GM21723 (cell line): Measurements from ENCODE around the gene NFATC4.
"Not testable (repeated sequence)": the region's sequence is repeated elsewhere in the genome, so short reads cannot be mapped to it uniquely, and the experiment has no call there.

Experiments used
- ATAC-seq: cut with Tn5 transposase; IDR thresholded peaks from one replicate; pipeline ENCODE4 v1.9.1; 2021; ENCODE audit warnings: mild to moderate bottlenecking, moderate library complexity; ENCODE audit not compliant: unreplicated experiment

The NFATC4 gene

GRCh38 chr14:24367514-24368211 lies at the start of gene NFATC4:
Gene NFATC4, plus strand, starts transcription at chr14:24368184. Its CDS starts 157 bp downstream, at chr14:24368341.
- ATAC-seq, result no peak

DNA sequence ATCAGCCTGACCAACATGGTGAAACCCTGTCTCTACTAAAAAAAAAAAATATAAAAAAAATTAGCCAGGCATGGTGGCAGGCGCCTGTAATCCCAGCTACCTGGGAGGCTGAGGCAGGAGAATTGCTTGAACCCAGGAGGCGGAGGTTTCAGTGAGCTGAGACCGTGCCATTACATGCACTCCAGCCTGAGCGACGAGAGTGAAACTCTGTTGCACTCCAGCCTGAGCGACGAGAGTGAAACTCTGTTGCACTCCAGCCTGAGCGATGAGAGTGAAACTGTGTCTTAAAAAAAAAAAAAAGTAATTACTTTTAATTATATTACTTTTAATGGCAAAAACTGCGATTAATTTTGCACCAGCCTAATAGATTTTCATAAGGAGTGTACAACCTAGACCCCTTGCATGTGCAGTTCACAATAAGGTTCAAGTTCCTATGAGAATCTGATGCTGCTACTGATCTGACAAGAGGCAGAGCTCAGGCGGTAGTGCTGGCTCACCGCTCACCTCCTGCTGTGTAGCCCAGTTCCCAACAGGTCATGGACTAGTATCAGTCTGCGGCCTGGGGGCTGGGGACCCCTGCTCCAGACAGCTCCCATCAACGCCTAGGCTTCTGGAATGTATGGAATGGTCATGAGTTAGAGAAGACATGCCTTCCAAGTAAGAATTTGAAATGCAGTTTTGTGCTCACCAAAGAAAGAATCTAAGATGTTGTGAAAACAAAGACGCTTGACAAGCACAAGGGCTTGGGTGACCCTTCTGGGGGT lies 46.6 kb upstream of the NFATC4 start:
- ATAC-seq, result no peak

- no peak for ATAC-seq
Measured at GRCh38 chr14:24322672-24323071, 45.3 kb upstream of the NFATC4 start.

DNA sequence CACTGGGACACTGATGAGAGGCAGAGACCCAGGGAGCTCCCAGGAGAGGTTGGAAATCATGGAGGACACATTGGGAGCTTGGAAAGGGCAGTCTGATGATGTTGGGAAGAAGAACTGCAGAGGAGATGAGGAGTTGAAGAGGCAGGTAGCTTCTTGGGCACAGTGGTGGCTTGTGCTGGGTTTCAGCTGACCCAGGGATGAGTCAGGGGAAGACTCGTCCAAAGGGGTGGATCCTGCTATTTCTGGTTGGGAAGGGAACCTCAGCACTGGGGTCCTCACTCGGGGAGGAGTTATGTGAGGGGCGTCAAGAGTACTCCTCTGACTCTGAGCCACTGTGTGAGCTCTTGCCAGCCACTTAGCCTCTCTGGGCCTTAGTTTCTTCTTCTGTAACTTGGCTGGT lies 44.6 kb upstream of the NFATC4 start:
- no peak for ATAC-seq

DNA sequence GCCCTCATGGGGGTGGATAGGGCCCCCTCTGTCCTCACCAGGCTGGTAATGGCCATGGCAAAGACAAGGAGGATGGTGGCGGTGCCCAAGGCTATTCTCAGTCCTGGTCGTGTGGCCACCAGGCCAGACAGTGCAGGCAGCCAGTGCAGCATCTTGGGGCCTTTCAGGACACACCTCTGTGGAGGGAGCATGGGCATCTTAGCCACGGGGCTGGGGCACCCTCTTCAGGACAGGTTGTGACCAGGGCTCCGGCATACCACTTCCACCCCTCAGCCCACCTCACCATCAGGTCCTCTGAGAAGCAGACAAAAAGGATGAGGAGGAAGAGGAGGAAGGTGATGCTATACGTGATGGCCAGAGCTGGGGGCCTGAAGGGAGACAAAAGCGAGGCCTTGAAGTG lies 44.0 kb upstream of the NFATC4 start:
- no peak for ATAC-seq

DNA sequence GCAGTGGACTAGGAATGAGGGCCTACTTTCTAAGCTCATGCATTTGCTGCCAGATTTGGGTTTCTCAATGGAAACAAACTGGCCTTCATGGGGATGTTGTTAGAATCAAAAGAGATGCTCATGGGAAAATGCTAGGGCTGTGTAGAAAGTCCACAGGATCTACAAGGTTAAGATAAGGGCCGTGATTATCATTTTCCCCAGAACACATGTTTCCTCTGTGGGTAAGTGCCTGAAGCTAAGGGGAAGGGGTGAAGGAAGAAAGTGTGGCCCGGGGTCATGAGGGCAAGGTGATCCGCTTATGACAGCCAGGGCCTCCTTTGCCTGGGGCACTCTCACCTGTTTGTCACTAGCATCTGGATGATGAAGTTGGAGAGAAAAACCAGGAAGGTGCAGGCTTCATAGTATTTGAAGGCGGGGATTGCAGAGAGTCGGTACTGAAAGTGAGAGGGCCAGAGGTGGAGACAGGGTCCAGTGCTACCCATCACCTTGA lies 42.9 kb upstream of the NFATC4 start:
- no peak for ATAC-seq

GRCh38 chr14:24325963-24326362 lies 42.0 kb upstream of the NFATC4 start:
- no peak for ATAC-seq

GRCh38 chr14:24327303-24327702 lies 40.7 kb upstream of the NFATC4 start:
- no peak for ATAC-seq

DNA sequence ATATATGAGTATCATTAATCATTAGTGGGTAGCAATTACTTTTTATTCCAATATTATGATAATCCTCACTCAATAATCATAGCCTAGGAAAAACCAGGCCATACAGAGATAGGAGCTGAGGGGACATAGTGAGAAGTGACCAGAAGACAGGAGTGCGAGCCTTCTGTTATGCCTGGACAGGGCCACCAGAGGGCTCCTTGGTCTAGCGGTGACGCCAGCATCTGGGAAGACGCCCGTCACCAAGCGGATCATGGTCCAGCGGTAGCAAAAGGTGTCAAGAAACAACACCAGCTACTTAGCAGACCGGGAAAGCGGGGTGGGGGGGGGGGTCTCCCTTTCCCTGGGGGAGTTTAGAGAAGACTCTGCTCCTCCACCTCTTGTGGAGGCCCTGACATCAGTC lies 40.1 kb upstream of the NFATC4 start:
- ATAC-seq, result not testable (repeated sequence)

DNA sequence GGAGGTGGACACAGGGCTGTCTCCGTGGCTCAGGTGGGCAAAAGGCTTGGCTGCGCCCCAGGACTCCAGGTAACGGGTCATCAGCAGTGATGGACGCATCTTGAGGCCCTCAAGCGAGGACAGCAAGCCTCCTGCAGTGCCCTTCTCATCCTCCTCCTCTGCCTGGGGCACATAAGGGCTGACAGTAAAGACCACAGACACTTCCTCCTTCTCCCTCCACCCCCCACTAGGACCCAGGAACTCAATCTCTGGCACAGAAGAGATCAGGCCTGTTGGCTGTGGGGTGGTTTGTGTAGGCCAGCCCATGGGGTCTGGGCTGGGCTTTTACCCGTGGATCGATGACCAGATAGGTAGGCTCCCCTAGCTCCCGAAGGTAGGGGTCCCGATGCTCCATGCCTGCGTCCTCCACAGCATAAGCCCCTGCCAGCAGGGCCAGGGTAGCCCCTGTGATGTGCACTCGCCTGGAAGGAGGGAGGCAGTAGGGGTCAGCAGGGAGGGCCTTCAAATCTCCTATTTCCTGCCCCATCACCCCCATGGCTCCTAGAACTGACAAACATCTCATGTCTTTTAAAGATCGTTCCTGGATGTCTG lies 38.8 kb upstream of the NFATC4 start:
- no peak for ATAC-seq

- ATAC-seq, result no peak
Measured at GRCh38 chr14:24329736-24330135, 38.2 kb upstream of the NFATC4 start.

DNA sequence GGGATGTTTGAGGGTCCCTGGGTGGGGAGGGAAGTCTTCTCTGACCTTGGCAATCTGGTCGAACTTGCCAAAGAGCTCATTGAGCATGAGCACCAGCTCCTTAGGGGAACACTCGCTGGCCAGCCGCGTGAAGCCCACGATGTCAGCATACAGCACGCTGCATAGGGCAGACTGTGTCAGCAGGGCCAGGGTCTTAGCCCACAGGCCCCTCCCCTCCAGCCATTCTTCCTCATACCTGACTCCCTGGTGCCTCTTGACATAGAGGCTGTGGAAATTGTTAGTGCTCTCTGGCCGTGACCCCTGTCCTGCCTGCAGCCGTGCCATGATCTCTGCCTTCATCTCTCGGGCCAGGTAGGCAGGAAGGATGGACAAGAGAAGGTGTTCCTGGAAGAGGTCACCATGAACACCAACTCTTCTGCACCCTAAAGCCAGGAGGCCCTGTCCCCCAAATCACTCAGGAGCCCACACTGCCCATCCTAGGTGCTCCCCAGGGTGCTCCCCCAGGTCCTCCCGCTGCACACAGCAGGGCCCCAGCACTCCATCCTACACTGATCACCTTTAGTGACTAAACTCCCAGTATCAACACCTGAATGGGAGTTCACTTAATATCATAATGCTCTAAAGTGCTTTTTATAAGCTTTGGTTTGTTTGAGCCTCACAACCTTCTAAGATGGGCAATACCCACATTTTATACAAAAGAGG lies 36.9 kb upstream of the NFATC4 start:
- ATAC-seq, result no peak

GRCh38 chr14:24331731-24332267 lies 36.2 kb upstream of the NFATC4 start:
- no peak for ATAC-seq

DNA sequence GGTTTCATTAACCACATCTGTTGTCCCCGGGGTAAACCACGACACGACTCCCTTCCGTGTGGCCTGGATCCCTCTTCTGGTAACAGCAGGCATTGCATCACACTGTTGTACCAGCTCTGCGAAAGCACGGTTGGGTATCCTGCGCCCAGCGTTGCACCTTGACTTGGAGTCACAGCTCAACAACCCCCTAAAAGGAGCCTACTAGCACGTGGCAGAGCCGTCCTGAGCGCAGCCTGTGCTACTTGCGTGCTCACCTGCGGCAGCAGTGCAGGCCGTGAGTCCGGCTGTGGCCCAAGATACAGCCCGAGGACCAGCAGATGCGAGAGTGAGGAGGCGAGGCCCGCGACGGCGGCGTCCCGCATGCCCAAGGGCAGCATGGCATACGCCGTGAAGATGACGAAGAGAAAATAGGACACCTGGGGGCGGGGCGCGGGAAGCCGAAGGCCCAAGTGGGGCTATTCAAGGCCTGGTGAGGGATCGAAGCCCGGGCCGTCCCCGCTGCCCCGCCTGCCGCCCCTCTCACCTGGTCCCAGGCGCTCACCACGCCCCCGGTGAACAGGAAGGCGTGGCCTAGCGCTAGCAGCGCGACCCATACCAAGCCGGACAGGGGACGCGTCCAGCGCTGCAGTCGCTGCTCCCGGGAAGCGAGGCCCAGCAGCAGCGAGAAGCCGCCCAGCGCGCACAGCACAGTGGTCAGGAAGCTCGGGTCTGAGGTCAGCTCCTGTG lies 35.6 kb upstream of the NFATC4 start:
- ATAC-seq, result peak; percentile 80

- ATAC-seq, result no peak
Measured at GRCh38 chr14:24334431-24335291, 33.3 kb upstream of the NFATC4 start, which contains the start of gene ADCY4. Gene ADCY4, minus strand, starts transcription at chr14:24335071. Its CDS starts 419 bp downstream, at chr14:24334652.

DNA sequence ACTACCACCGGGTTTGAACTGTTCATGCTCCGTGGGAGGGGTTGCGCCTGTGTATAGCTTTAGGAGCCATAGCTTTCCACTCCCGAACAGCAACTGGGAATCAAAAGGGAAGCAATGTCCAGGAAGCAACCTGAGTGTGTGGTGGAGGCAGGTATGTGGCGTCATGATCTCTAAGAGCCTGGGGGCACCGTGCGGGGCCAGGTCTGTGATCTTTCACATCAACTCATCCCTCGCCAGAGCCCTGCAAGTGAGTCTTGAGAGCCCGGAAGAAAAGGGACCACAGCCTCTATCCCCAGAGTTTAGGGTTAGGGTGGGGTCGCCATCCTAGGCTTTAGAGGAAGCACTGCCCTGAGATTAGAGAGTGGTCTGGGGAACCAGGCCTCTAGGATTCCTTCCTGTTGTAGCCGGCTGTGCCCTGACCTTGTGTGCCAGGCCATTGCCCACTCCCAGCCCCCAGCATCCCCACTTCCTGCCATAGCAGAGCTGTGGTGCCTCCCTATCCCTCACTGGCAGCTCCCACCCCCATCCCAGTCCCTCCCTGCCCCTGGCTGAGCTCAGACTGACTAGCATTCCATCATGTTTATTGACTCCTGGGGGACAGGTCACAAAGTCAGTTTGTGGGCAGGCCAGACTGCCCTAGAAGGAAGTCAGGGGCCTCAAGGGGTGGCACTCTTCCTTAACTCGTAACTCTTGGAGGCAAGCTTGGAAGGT lies 32.4 kb upstream of the NFATC4 start:
- no peak for ATAC-seq

GRCh38 chr14:24337144-24337823 lies 30.7 kb upstream of the NFATC4 start:
- no peak for ATAC-seq

DNA sequence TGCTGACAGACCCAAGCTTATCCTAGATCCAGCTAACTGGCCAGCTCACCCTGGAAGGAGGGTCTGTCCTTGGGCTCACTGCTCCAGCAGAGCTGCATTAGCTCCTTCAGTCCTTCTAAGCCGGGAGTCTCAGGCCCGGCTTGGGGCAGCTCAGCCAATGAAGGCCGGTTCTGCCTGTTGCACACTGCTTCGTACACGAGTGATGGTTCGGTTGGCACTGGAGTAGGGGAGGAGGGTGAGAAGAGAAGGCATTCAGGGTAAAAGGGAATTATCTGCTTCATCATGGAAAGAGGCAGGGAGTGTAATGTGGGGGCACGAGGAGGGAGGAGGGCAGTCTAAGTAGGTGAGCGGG lies 30.2 kb upstream of the NFATC4 start:
- ATAC-seq, result no peak
